Measurements from ENCODE around the gene API5.
"Not testable (repeated sequence)": the region's sequence is repeated elsewhere in the genome, so short reads cannot be mapped to it uniquely, and the experiment has no call there.

The API5 gene

GRCh38 chr11:43298397-43298796 lies 13.4 kb upstream of the API5 start:
- Histone ChIP-seq H3K36me3 (ENCODE audit: control insufficient read depth, insufficient read depth, low read length) (no peaks in the 10 kb centered on the region), H3K4me1 (ENCODE audit: control insufficient read depth, insufficient read depth, low read length, poor library complexity, severe bottlenecking) (no peaks in the 10 kb centered on the region), H3K27ac (ENCODE audit: low read depth, low read length, severe bottlenecking) (no peak overlapping the region), H3K9me3 (ENCODE audit: control insufficient read depth, low read length) (peaks cover 16% of the 10 kb centered on the region), H3K4me3 (ENCODE audit: extremely low read depth, insufficient read depth, low read length, poor library complexity, severe bottlenecking) (no peak overlapping the region)
- WGBS, 2 experiments (ENCODE audit: insufficient coverage in 2 of 2): 73 to 85% methylated on average over 6 of the region's 7 CpGs

GRCh38 chr11:43315966-43316365 lies 4.2 kb downstream of the API5 start:
- H3K9me3 ChIP-seq (ENCODE audit: control insufficient read depth, low read length): no peaks in the 10 kb centered on the region
- H3K27ac ChIP-seq (ENCODE audit: low read depth, low read length, severe bottlenecking): no peak overlapping the region
- H3K4me1 ChIP-seq (ENCODE audit: control insufficient read depth, insufficient read depth, low read length, poor library complexity, severe bottlenecking): peaks cover 6% of the 10 kb centered on the region
- WGBS, 2 experiments (ENCODE audit: insufficient coverage in 2 of 2): no CpG with 5 or more reads among the region's 2 CpGs
- peaks cover 33% of the 10 kb centered on the region for H3K36me3 ChIP-seq (ENCODE audit: control insufficient read depth, insufficient read depth, low read length)
- no peak overlapping the region for H3K4me3 ChIP-seq (ENCODE audit: extremely low read depth, insufficient read depth, low read length, poor library complexity, severe bottlenecking)

GRCh38 chr11:43316451-43316850 lies 4.7 kb downstream of the API5 start:
- no peak overlapping the region for H3K27ac ChIP-seq (ENCODE audit: low read depth, low read length, severe bottlenecking)
- H3K4me3 ChIP-seq (ENCODE audit: extremely low read depth, insufficient read depth, low read length, poor library complexity, severe bottlenecking): no peak overlapping the region
- peaks cover 38% of the 10 kb centered on the region for H3K36me3 ChIP-seq (ENCODE audit: control insufficient read depth, insufficient read depth, low read length)
- 78 to 94% methylated on average over 6 of the region's 6 CpGs for WGBS, 2 experiments (ENCODE audit: insufficient coverage in 2 of 2)
- H3K9me3 ChIP-seq (ENCODE audit: control insufficient read depth, low read length): no peaks in the 10 kb centered on the region
- peaks cover 6% of the 10 kb centered on the region for H3K4me1 ChIP-seq (ENCODE audit: control insufficient read depth, insufficient read depth, low read length, poor library complexity, severe bottlenecking)

- H3K36me3 ChIP-seq (ENCODE audit: control insufficient read depth, insufficient read depth, low read length): peaks cover 93% of the 10 kb centered on the region
These were observed 16.2 kb downstream of the API5 start for GRCh38 chr11:43327987-43328386.

GRCh38 chr11:43328482-43328881 lies 16.7 kb downstream of the API5 start:
- H3K4me3 ChIP-seq (ENCODE audit: extremely low read depth, insufficient read depth, low read length, poor library complexity, severe bottlenecking): no peak overlapping the region
- no peaks in the 10 kb centered on the region for H3K4me1 ChIP-seq (ENCODE audit: control insufficient read depth, insufficient read depth, low read length, poor library complexity, severe bottlenecking)
- H3K9me3 ChIP-seq (ENCODE audit: control insufficient read depth, low read length): no peaks in the 10 kb centered on the region
- H3K27ac ChIP-seq (ENCODE audit: low read depth, low read length, severe bottlenecking): no peak overlapping the region
- H3K36me3 ChIP-seq (ENCODE audit: control insufficient read depth, insufficient read depth, low read length): peaks cover 92% of the 10 kb centered on the region
- 88% methylated on average over 1 of the region's 2 CpGs; no CpG with 5 or more reads in 1 of the 2 experiments for WGBS, 2 experiments (ENCODE audit: insufficient coverage in 2 of 2)

More at GRCh38 chr11:43327987-43328386, 16.2 kb downstream of the API5 start:
- Histone ChIP-seq H3K4me3 (ENCODE audit: extremely low read depth, insufficient read depth, low read length, poor library complexity, severe bottlenecking) (no peak overlapping the region), H3K27ac (ENCODE audit: low read depth, low read length, severe bottlenecking) (no peak overlapping the region), H3K4me1 (ENCODE audit: control insufficient read depth, insufficient read depth, low read length, poor library complexity, severe bottlenecking) (no peaks in the 10 kb centered on the region), H3K9me3 (ENCODE audit: control insufficient read depth, low read length) (no peaks in the 10 kb centered on the region)
- 93% methylated on average over 2 of the region's 2 CpGs; no CpG with 5 or more reads in 1 of the 2 experiments for WGBS, 2 experiments (ENCODE audit: insufficient coverage in 2 of 2)

GRCh38 chr11:43341159-43341558 lies 29.4 kb downstream of the API5 start:
- no peak overlapping the region for H3K4me3 ChIP-seq (ENCODE audit: extremely low read depth, insufficient read depth, low read length, poor library complexity, severe bottlenecking)
- peaks cover 47% of the 10 kb centered on the region for H3K36me3 ChIP-seq (ENCODE audit: control insufficient read depth, insufficient read depth, low read length)
- no peaks in the 10 kb centered on the region for H3K4me1 ChIP-seq (ENCODE audit: control insufficient read depth, insufficient read depth, low read length, poor library complexity, severe bottlenecking)
- no peaks in the 10 kb centered on the region for H3K9me3 ChIP-seq (ENCODE audit: control insufficient read depth, low read length)
- H3K27ac ChIP-seq (ENCODE audit: low read depth, low read length, severe bottlenecking): no peak overlapping the region

GRCh38 chr11:43351426-43351825 lies 39.6 kb downstream of the API5 start:
- not testable (repeated sequence) for H3K36me3 ChIP-seq (ENCODE audit: control insufficient read depth, insufficient read depth, low read length); H3K4me1 ChIP-seq (ENCODE audit: control insufficient read depth, insufficient read depth, low read length, poor library complexity, severe bottlenecking); H3K27ac ChIP-seq (ENCODE audit: low read depth, low read length, severe bottlenecking); H3K4me3 ChIP-seq (ENCODE audit: extremely low read depth, insufficient read depth, low read length, poor library complexity, severe bottlenecking); H3K9me3 ChIP-seq (ENCODE audit: control insufficient read depth, low read length)
- no CpG with 5 or more reads among the region's 17 CpGs for WGBS, 2 experiments (ENCODE audit: insufficient coverage in 2 of 2)

GRCh38 chr11:43354311-43354710 lies 42.5 kb downstream of the API5 start:
- no CpG with 5 or more reads among the region's 4 CpGs for WGBS, 2 experiments (ENCODE audit: insufficient coverage in 2 of 2)
- H3K9me3 ChIP-seq (ENCODE audit: control insufficient read depth, low read length): no peaks in the 10 kb centered on the region
- H3K27ac ChIP-seq (ENCODE audit: low read depth, low read length, severe bottlenecking): no peak overlapping the region
- no peaks in the 10 kb centered on the region for H3K4me1 ChIP-seq (ENCODE audit: control insufficient read depth, insufficient read depth, low read length, poor library complexity, severe bottlenecking)
- no peak overlapping the region for H3K4me3 ChIP-seq (ENCODE audit: extremely low read depth, insufficient read depth, low read length, poor library complexity, severe bottlenecking)
- H3K36me3 ChIP-seq (ENCODE audit: control insufficient read depth, insufficient read depth, low read length): no peaks in the 10 kb centered on the region

GRCh38 chr11:43356336-43356735 lies 44.5 kb downstream of the API5 start:
- Histone ChIP-seq H3K4me3 (ENCODE audit: extremely low read depth, insufficient read depth, low read length, poor library complexity, severe bottlenecking) (no peak overlapping the region), H3K36me3 (ENCODE audit: control insufficient read depth, insufficient read depth, low read length) (no peaks in the 10 kb centered on the region), H3K4me1 (ENCODE audit: control insufficient read depth, insufficient read depth, low read length, poor library complexity, severe bottlenecking) (peaks cover 4% of the 10 kb centered on the region), H3K9me3 (ENCODE audit: control insufficient read depth, low read length) (no peaks in the 10 kb centered on the region), H3K27ac (ENCODE audit: low read depth, low read length, severe bottlenecking) (no peak overlapping the region)

- H3K4me1 ChIP-seq (ENCODE audit: control insufficient read depth, insufficient read depth, low read length, poor library complexity, severe bottlenecking): peaks cover 4% of the 10 kb centered on the region
- H3K36me3 ChIP-seq (ENCODE audit: control insufficient read depth, insufficient read depth, low read length): peaks cover 11% of the 10 kb centered on the region
- H3K9me3 ChIP-seq (ENCODE audit: control insufficient read depth, low read length): no peaks in the 10 kb centered on the region
- H3K4me3 ChIP-seq (ENCODE audit: extremely low read depth, insufficient read depth, low read length, poor library complexity, severe bottlenecking): peak overlapping the region; percentile 85
- peak overlapping the region; percentile 91 for H3K27ac ChIP-seq (ENCODE audit: low read depth, low read length, severe bottlenecking)
- 16 to 33% methylated on average over 10 to 15 of the region's 16 CpGs for WGBS, 2 experiments (ENCODE audit: insufficient coverage in 2 of 2)
These were observed 46.5 kb downstream of the API5 start for GRCh38 chr11:43358279-43358800.

GRCh38 chr11:43358801-43359421 lies 47.1 kb downstream of the API5 start, which contains the start of gene TTC17:
TTC17 (plus strand) TSS chr11:43358920; CDS start chr11:43358955, 35 bp downstream.
- peaks cover 15% of the 10 kb centered on the region for H3K36me3 ChIP-seq (ENCODE audit: control insufficient read depth, insufficient read depth, low read length)
- peak within 1 kb of the TSS; percentile 85 for H3K4me3 ChIP-seq (ENCODE audit: extremely low read depth, insufficient read depth, low read length, poor library complexity, severe bottlenecking)
- H3K4me1 ChIP-seq (ENCODE audit: control insufficient read depth, insufficient read depth, low read length, poor library complexity, severe bottlenecking): peaks cover 4% of the 10 kb centered on the region
- 0% methylated on average over 51 to 57 of the region's 58 CpGs for WGBS, 2 experiments (ENCODE audit: insufficient coverage in 2 of 2)
- H3K27ac ChIP-seq (ENCODE audit: low read depth, low read length, severe bottlenecking): peak within 1 kb of the TSS; percentile 91
- no peaks in the 10 kb centered on the region for H3K9me3 ChIP-seq (ENCODE audit: control insufficient read depth, low read length)
